ENCODE measurements around the gene TMEM219.

- TF ChIP-seq, protein P1, sequence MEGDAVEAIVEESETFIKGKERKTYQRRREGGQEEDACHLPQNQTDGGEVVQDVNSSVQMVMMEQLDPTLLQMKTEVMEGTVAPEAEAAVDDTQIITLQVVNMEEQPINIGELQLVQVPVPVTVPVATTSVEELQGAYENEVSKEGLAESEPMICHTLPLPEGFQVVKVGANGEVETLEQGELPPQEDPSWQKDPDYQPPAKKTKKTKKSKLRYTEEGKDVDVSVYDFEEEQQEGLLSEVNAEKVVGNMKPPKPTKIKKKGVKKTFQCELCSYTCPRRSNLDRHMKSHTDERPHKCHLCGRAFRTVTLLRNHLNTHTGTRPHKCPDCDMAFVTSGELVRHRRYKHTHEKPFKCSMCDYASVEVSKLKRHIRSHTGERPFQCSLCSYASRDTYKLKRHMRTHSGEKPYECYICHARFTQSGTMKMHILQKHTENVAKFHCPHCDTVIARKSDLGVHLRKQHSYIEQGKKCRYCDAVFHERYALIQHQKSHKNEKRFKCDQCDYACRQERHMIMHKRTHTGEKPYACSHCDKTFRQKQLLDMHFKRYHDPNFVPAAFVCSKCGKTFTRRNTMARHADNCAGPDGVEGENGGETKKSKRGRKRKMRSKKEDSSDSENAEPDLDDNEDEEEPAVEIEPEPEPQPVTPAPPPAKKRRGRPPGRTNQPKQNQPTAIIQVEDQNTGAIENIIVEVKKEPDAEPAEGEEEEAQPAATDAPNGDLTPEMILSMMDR (conservative IDR thresholded peaks at IDR 0.05; ENCODE audit: low read depth, low read length) = no peak
- TF ChIP-seq EZH2 (IDR thresholded peaks at IDR 0.05; ENCODE audit: borderline replicate concordance, low read depth, low read length, poor library complexity, severe bottlenecking) = no peak
Measured at GRCh38 chr16:29962344-29962994, 590 bp downstream of the TMEM219 start.
